Measurements from ENCODE around the gene TANGO2. TPM values are rescaled to one million over a fixed set of nuclear protein-coding genes. Genes with fewer than 3 reads are reported as not detected.

The TANGO2 gene
- total RNA-seq, 1 experiment from 2014 or later = 33.5 TPM

DNA sequence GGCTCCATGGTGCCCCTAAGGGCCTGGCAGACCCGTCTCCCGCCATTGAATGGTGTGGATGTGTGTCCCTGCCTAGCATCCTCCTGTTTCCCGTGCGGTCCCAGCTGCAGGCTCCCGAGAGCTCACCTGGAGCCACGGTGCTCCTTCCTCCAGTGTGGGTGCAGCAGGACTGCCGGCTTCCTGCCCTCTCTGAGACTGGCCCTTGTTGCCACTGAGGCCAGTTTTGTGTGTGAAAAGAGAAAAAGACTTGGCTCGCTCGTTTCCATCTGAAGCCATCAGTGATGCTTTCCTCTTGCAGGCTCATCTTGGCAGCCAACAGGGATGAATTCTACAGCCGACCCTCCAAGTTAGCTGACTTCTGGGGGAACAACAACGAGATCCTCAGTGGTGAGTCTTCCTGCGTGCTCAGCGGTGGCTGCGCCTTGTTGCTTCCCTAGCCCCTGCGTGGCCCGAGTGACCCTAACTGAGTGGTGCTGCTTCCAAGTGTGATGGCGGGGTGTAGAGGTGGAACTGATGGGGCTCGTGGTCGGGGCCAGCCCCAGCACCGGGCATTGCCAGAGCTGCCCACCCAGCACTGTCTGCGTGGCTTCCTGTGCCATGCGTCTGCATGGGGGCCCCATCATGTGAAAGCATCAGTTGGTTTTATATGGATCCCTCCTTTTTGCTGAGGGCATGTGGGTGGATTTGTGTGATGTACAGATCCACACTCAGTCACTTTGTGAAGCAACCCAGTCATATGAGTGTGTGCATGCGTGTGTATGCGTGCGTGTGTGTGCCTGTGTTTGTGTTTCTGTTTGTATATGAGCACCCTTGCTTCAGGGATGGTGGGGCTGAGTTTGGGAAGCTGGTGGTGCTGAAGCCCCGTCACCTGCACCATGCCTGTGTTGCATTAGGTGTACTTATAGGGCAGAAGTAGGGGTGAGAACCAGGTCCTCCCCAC, 22.4 kb downstream of the TANGO2 start:
- no peak overlapping the region for H3K27ac Mint-ChIP-seq (ENCODE audit: unreplicated experiment)
- no peaks in the 10 kb centered on the region for H3K27me3 Mint-ChIP-seq (ENCODE audit: unreplicated experiment)
- no TSS peak for BruUV-seq (replicated peaks)
- DNase-seq = no peak
- intact Hi-C loops (cut with micrococcal nuclease; ENCODE audit: unreplicated experiment) = no loop called here
- no peaks in the 10 kb centered on the region for H3K9me3 Mint-ChIP-seq (ENCODE audit: low read depth, unreplicated experiment)
- TF ChIP-seq, protein P1, sequence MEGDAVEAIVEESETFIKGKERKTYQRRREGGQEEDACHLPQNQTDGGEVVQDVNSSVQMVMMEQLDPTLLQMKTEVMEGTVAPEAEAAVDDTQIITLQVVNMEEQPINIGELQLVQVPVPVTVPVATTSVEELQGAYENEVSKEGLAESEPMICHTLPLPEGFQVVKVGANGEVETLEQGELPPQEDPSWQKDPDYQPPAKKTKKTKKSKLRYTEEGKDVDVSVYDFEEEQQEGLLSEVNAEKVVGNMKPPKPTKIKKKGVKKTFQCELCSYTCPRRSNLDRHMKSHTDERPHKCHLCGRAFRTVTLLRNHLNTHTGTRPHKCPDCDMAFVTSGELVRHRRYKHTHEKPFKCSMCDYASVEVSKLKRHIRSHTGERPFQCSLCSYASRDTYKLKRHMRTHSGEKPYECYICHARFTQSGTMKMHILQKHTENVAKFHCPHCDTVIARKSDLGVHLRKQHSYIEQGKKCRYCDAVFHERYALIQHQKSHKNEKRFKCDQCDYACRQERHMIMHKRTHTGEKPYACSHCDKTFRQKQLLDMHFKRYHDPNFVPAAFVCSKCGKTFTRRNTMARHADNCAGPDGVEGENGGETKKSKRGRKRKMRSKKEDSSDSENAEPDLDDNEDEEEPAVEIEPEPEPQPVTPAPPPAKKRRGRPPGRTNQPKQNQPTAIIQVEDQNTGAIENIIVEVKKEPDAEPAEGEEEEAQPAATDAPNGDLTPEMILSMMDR (IDR thresholded peaks at IDR 0.05; ENCODE audit: unreplicated experiment) = no peak
- no peak overlapping the region for H3K4me3 Mint-ChIP-seq (ENCODE audit: low read depth, unreplicated experiment)
- CTCF ChIA-PET = no interaction called here
- peaks cover 24% of the 10 kb centered on the region for H3K36me3 Mint-ChIP-seq (ENCODE audit: insufficient read depth, unreplicated experiment)
- no peaks in the 10 kb centered on the region for H3K4me1 Mint-ChIP-seq (ENCODE audit: low read depth, unreplicated experiment)

DNA sequence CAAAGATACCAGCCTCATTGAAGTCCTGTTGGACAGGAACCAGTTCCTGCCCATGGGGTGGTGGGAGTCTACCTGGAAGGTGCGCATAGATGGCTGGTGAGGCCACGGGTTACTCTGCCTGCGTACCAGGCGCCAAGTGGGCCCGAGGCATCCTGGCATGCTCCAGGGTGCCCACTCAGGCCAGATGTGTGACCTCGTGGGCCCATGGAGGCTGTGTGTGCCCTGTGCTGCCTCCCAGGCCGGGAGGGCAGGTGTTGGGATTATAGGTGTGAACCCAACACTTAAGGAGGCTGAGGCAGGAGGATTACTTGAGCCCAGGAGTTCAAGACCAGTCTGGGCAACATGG, 23.1 kb downstream of the TANGO2 start:
- Mint-ChIP-seq H3K4me1 (ENCODE audit: low read depth, unreplicated experiment) (no peaks in the 10 kb centered on the region), H3K27me3 (ENCODE audit: unreplicated experiment) (no peaks in the 10 kb centered on the region), H3K36me3 (ENCODE audit: insufficient read depth, unreplicated experiment) (peaks cover 27% of the 10 kb centered on the region), H3K9me3 (ENCODE audit: low read depth, unreplicated experiment) (no peaks in the 10 kb centered on the region), H3K27ac (ENCODE audit: unreplicated experiment) (no peak overlapping the region), H3K4me3 (ENCODE audit: low read depth, unreplicated experiment) (no peak overlapping the region)
- no peak for DNase-seq
- CTCF ChIA-PET = interaction anchor here (0.7 kb wide), 1 partner anchor 16 kb away, joined by 3 read pairs; no protein-coding TSS in a partner anchor
- no TSS peak for BruUV-seq (replicated peaks)
- TF ChIP-seq, protein P1 (IDR thresholded peaks at IDR 0.05; ENCODE audit: unreplicated experiment) = no peak
- intact Hi-C loops (cut with micrococcal nuclease; ENCODE audit: unreplicated experiment) = no loop called here

DNA sequence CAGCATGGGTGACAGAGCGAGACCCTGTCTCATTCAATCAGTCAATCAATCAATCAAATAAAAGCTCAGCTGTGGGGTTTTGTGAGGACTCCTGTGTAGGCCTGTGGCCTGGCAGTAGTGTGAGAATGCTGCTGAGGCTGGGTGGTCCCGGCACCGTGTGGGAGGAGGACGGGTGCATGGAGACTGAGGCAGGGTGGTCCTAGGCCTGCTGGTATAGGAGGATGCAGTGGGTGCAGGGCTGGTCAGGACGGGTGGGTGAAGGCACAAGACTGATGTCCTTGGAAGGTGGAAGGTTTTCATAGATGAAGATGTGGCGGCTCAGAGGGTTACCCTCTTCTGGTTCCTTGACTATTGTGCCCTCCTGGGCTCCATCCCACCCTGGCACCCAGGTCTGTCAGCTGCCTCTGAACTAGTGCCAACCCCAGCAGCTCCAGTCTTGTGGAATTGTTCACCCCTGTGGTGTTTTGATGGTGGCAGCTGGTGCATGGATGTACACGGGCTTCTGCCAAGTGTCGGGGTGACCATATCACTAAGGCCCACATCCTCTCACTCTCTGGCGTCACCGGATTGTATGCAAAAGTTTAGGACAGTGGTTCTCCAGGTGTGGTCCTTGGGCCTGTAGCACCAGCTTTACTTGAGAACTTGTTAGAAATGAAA, 23.7 kb downstream of the TANGO2 start:
- CTCF ChIA-PET = interaction anchor here (0.7 kb wide), 1 partner anchor 16 kb away, joined by 3 read pairs; no protein-coding TSS in a partner anchor
- no peaks in the 10 kb centered on the region for H3K4me1 Mint-ChIP-seq (ENCODE audit: low read depth, unreplicated experiment)
- TF ChIP-seq, protein P1 (IDR thresholded peaks at IDR 0.05; ENCODE audit: unreplicated experiment) = no peak
- peaks cover 31% of the 10 kb centered on the region for H3K36me3 Mint-ChIP-seq (ENCODE audit: insufficient read depth, unreplicated experiment)
- H3K27me3 Mint-ChIP-seq (ENCODE audit: unreplicated experiment) = no peaks in the 10 kb centered on the region
- no peaks in the 10 kb centered on the region for H3K9me3 Mint-ChIP-seq (ENCODE audit: low read depth, unreplicated experiment)
- no peak overlapping the region for H3K4me3 Mint-ChIP-seq (ENCODE audit: low read depth, unreplicated experiment)
- intact Hi-C loops (cut with micrococcal nuclease; ENCODE audit: unreplicated experiment) = no loop called here
- BruUV-seq (replicated peaks) = no TSS peak
- no peak for DNase-seq
- H3K27ac Mint-ChIP-seq (ENCODE audit: unreplicated experiment) = no peak overlapping the region

DNA sequence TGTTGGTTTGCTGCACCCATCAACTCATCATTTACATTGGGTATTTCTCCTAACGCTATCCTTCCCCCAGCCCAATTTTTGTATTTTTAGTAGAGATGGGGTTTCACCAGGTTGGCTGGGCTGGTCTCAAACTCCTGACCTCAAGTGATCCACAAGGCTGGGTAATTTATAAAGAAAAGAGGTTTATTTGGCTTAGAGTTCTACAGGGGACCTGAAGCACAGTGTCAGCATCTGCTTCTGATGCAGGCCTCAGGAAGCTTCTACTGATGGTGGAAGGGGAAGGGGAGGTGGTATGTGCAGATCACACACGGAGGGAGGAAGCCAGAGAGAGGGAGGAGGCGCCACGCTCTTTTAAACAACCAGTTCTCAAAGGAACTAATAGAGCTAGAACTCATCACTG, 25.8 kb downstream of the TANGO2 start:
- intact Hi-C loops (cut with micrococcal nuclease; ENCODE audit: unreplicated experiment) = no loop called here
- Mint-ChIP-seq H3K27ac (ENCODE audit: unreplicated experiment) (no peak overlapping the region), H3K36me3 (ENCODE audit: insufficient read depth, unreplicated experiment) (peaks cover 23% of the 10 kb centered on the region), H3K4me1 (ENCODE audit: low read depth, unreplicated experiment) (no peaks in the 10 kb centered on the region), H3K27me3 (ENCODE audit: unreplicated experiment) (no peaks in the 10 kb centered on the region), H3K4me3 (ENCODE audit: low read depth, unreplicated experiment) (no peak overlapping the region), H3K9me3 (ENCODE audit: low read depth, unreplicated experiment) (no peaks in the 10 kb centered on the region)
- BruUV-seq (replicated peaks) = no TSS peak
- no peak for DNase-seq
- CTCF ChIA-PET = no interaction called here
- TF ChIP-seq, protein P1 (IDR thresholded peaks at IDR 0.05; ENCODE audit: unreplicated experiment) = no peak

Data from Calu3 (cell line).